NCI-H1092 (cell line): ENCODE data around the gene CYP27A1.
"Not testable (repeated sequence)": the region's sequence is repeated elsewhere in the genome, so short reads cannot be mapped to it uniquely, and the experiment has no call there.

Experiments
- DNase-seq: peaks from one replicate; lab custom pipeline; 2025; lab: John Stamatoyannopoulos, UW

The CYP27A1 gene

GRCh38 chr2:218832081-218832480 is 50.1 kb downstream of the CYP27A1 start:
- no peak for DNase-seq

GRCh38 chr2:218832520-218832919 is 50.6 kb downstream of the CYP27A1 start:
- DNase-seq, result no peak

GRCh38 chr2:218833023-218833609 is 51.2 kb downstream of the CYP27A1 start:
- DNase-seq, result no peak

- no peak for DNase-seq
Measured at GRCh38 chr2:218834685-218835084, 52.7 kb downstream of the CYP27A1 start.

GRCh38 chr2:218837495-218837894 is 55.5 kb downstream of the CYP27A1 start:
- DNase-seq, result no peak

GRCh38 chr2:218839430-218839829 is 57.5 kb downstream of the CYP27A1 start:
- DNase-seq, result no peak

GRCh38 chr2:218839888-218840287 is 57.9 kb downstream of the CYP27A1 start:
- DNase-seq, result no peak

GRCh38 chr2:218844334-218844733 is 62.4 kb downstream of the CYP27A1 start:
- not testable (repeated sequence) for DNase-seq

GRCh38 chr2:218846963-218847362 is 65.0 kb downstream of the CYP27A1 start:
- not testable (repeated sequence) for DNase-seq

- DNase-seq, result no peak
Measured at GRCh38 chr2:218849721-218850120, 67.8 kb downstream of the CYP27A1 start.

- no peak for DNase-seq
Measured at GRCh38 chr2:218850796-218851195, 68.8 kb downstream of the CYP27A1 start.

GRCh38 chr2:218851286-218851685 is 69.3 kb downstream of the CYP27A1 start:
- no peak for DNase-seq

- DNase-seq, result peak; percentile 13
Measured at GRCh38 chr2:218852911-218853667, 71.1 kb downstream of the CYP27A1 start.

- DNase-seq, result no peak
Measured at GRCh38 chr2:218853766-218854165, 71.8 kb downstream of the CYP27A1 start.

GRCh38 chr2:218854860-218855259 is 72.9 kb downstream of the CYP27A1 start:
- DNase-seq, result no peak

- no peak for DNase-seq
Measured at GRCh38 chr2:218855305-218856166, 73.6 kb downstream of the CYP27A1 start.

- DNase-seq, result no peak
Measured at GRCh38 chr2:218856167-218856895, 74.4 kb downstream of the CYP27A1 start.

GRCh38 chr2:218856896-218857243 is 74.9 kb downstream of the CYP27A1 start:
- DNase-seq, result no peak

- no peak for DNase-seq
Measured at GRCh38 chr2:218857371-218858137, 75.6 kb downstream of the CYP27A1 start.

GRCh38 chr2:218858138-218858445 is 76.1 kb downstream of the CYP27A1 start:
- no peak for DNase-seq

GRCh38 chr2:218858671-218859555 is 77.0 kb downstream of the CYP27A1 start:
- DNase-seq, result no peak
